Right lobe of liver (tissue), 4 donors: ENCODE data around the gene PABPN1.
A peak's percentile ranks its signal among the peaks of the same experiment; 100 is the strongest.

ENCODE experiments used
- CTCF ChIP-seq, 4 donors: fragments of 200-600 bp in 3 of 4; fragments of 450-650 bp in 1 of 4; IDR thresholded peaks; one replicate each; pipeline versions ENCODE4 v1.5.1 to v1.8.0; 2016 to 2022; ENCODE audit warnings: antibody characterized with exemption in 4 of 4, mild to moderate bottlenecking in 2 of 4
- POLR2A ChIP-seq: fragments of 450-650 bp; IDR thresholded peaks from one replicate; pipeline ENCODE4 v1.6.1; 2017; ENCODE audit warnings: antibody characterized with exemption, mild to moderate bottlenecking
- donor health status: DM: no; HTN: no; CAD: no.
- donor health status: DM: no; HTN: no; CAD: no.
- donor health status: DM: no; HTN: yes; CAD: no.

GRCh38 chr14:23321572-23322547 lies 603 bp downstream of the PABPN1 start:
- no peak for TF ChIP-seq CTCF (IDR thresholded peaks at IDR 0.05)
- TF ChIP-seq POLR2A: peak; percentile 28
